HCT116 (cell line): ENCODE data around the gene ZNF207. TPM values are rescaled to one million over a fixed set of nuclear protein-coding genes. Genes with fewer than 3 reads are reported as not detected.
"Not testable (repeated sequence)": the region's sequence is repeated elsewhere in the genome, so short reads cannot be mapped to it uniquely, and the experiment has no call there.

Experiments used
- ATAC-seq: fragments of 200-7000 bp; cut with Tn5 transposase; 2 replicates; pipeline ENCODE4 v1.9.1; 2020; ENCODE audit warnings: mild to moderate bottlenecking, moderate library complexity
- BruUV-seq: library from RNA; stranded (reverse); fragments of 400-500 nt; replicated peaks from 2 replicates; lab custom pipeline; 2021; lab: Mats Ljungman, UMichigan
- CTCF ChIA-PET: fragments of 300-600 bp; sonication (Branson Sonifier 250); formaldehyde crosslinking; loops from one replicate; lab custom pipeline; 2021; ENCODE audit warnings: antibody characterized with exemption; lab: Charles Lee
- POLR2A ChIA-PET: fragments of 300-600, 350-600 bp; sonication (Branson Sonifier 250); formaldehyde crosslinking; loops from one replicate; lab custom pipeline; 2021; ENCODE audit warnings: antibody characterized with exemption; lab: Charles Lee
- RAD21 ChIA-PET, 2 experiments: fragments of 300-600 bp; sonication (Branson Sonifier 250); formaldehyde crosslinking; loops; one replicate each; lab custom pipeline; 2023; ENCODE audit warnings: low total read pairs in 2 of 2; ENCODE audit not compliant: uncharacterized antibody in 2 of 2, unreplicated experiment in 2 of 2, low non-redundant PET in 1 of 2; lab: Charles Lee
- DNase-seq: peaks from one replicate; pipeline ENCODE4 v3.0.0-alpha.2; 2010; ENCODE audit warnings: low read depth, low spot score
- H2AFZ ChIP-seq: fragments of 200-600 bp; shearing (Covaris generic), sonication (generic); 2 replicates; pipeline ENCODE4 v1.6.1; 2017; ENCODE audit warnings: low read depth, mixed run types, mixed read lengths, antibody characterized with exemption, low read length; ENCODE audit not compliant: poor library complexity, severe bottlenecking
- H3K27ac ChIP-seq: 2 replicates; pipeline ENCODE4 v1.5.1; 2012; ENCODE audit warnings: low read depth, low read length
- H3K27me3 ChIP-seq: fragments of 200-600 bp; sonication (generic); 2 replicates; pipeline ENCODE4 v1.6.1; 2016; ENCODE audit warnings: mixed run types, low read length, mixed read lengths; ENCODE audit not compliant: insufficient read depth
- H3K36me3 ChIP-seq, 2 experiments: fragments of 200-500 bp in 1 of 2; fragments of 200-600 bp in 1 of 2; sonication (Bioruptor generic) in 1 of 2; sonication (generic) in 1 of 2; 2 replicates each; pipeline versions ENCODE4 v1.5.1 to v1.6.1; 2014 to 2016; ENCODE audit warnings: low read length in 2 of 2, inconsistent platforms in 1 of 2, mixed read lengths in 1 of 2, mixed run types in 1 of 2; ENCODE audit not compliant: insufficient read depth in 2 of 2, control insufficient read depth in 1 of 2
- H3K4me1 ChIP-seq, 2 experiments: fragments of 200-600 bp in 1 of 2; sonication (generic) in 1 of 2; 2 replicates each; pipeline versions ENCODE4 v1.5.1 to v1.6.1; 2012 to 2017; ENCODE audit warnings: low read length in 2 of 2, inconsistent platforms in 1 of 2, mild to moderate bottlenecking in 1 of 2, mixed read lengths in 1 of 2, mixed run types in 1 of 2, moderate library complexity in 1 of 2; ENCODE audit not compliant: insufficient read depth in 2 of 2, control insufficient read depth in 1 of 2
- H3K4me2 ChIP-seq: fragments of 200-600 bp; sonication (generic); 2 replicates; pipeline ENCODE4 v1.6.1; 2017; ENCODE audit warnings: mixed run types, low read length, mixed read lengths
- H3K4me3 ChIP-seq, 2 experiments: fragments of 200-600 bp in 1 of 2; sonication (generic) in 1 of 2; replicated peaks in 1 of 2; 2 replicates each; pipeline ENCODE4 v1.5.1; 2011 to 2016; ENCODE audit warnings: low read length in 2 of 2, control low read depth in 1 of 2, low read depth in 1 of 2, mild to moderate bottlenecking in 1 of 2, mixed read lengths in 1 of 2, mixed run types in 1 of 2
- H3K79me2 ChIP-seq: fragments of 200-600 bp; sonication (generic); 2 replicates; pipeline ENCODE4 v1.6.1; 2017; ENCODE audit warnings: mild to moderate bottlenecking, mixed run types, low read length, moderate library complexity, mixed read lengths; ENCODE audit not compliant: insufficient read depth
- H3K9ac ChIP-seq: fragments of 200-600 bp; sonication (generic); 2 replicates; pipeline ENCODE4 v1.6.1; 2016; ENCODE audit warnings: low read length, mixed read lengths
- H3K9me2 ChIP-seq: fragments of 200-600 bp; sonication (generic), shearing (Covaris generic); 2 replicates; pipeline ENCODE4 v1.6.1; 2017; ENCODE audit warnings: mixed run types, mild to moderate bottlenecking, moderate library complexity; ENCODE audit not compliant: insufficient read depth
- H3K9me3 ChIP-seq, 2 experiments: fragments of 200-500 bp in 1 of 2; fragments of 200-600 bp in 1 of 2; sonication (Bioruptor generic) in 1 of 2; sonication (generic) in 1 of 2; 2 replicates each; pipeline ENCODE4 v1.6.1; 2014 to 2017; ENCODE audit warnings: low read length in 2 of 2, mixed read lengths in 2 of 2, inconsistent platforms in 1 of 2, low read depth in 1 of 2, mild to moderate bottlenecking in 1 of 2, mixed run types in 1 of 2, moderate library complexity in 1 of 2; ENCODE audit not compliant: control insufficient read depth in 1 of 2, insufficient read depth in 1 of 2
- H4K20me1 ChIP-seq: fragments of 200-600 bp; sonication (generic), shearing (Covaris generic); 2 replicates; pipeline ENCODE4 v1.6.1; 2017; ENCODE audit warnings: mixed run types, mild to moderate bottlenecking, moderate library complexity; ENCODE audit not compliant: insufficient read depth
- ATF3 ChIP-seq: IDR thresholded peaks from 2 replicates; pipeline ENCODE4 v1.6.1; 2012
- CEBPB ChIP-seq: IDR thresholded peaks from 2 replicates; pipeline ENCODE4 v1.6.1; 2012; ENCODE audit warnings: low read depth
- EZH2 ChIP-seq: fragments of 200-600 bp; sonication (generic); IDR thresholded peaks from 2 replicates; pipeline ENCODE4 v1.6.1; 2017; ENCODE audit warnings: antibody characterized with exemption, mixed run types
- FOSL1 ChIP-seq: IDR thresholded peaks from 2 replicates; pipeline ENCODE4 v1.6.1; 2012; ENCODE audit warnings: low read depth
- MAX ChIP-seq: IDR thresholded peaks from 2 replicates; pipeline ENCODE4 v1.6.1; 2012
- POLR2A ChIP-seq: IDR thresholded peaks from 2 replicates; pipeline ENCODE4 v1.7.0; 2011; ENCODE audit warnings: borderline replicate concordance; ENCODE audit not compliant: insufficient read depth, insufficient read length; ENCODE audit errors: extremely low read depth
- POLR2AphosphoS5 ChIP-seq: IDR thresholded peaks from 2 replicates; pipeline ENCODE4 v1.6.1; 2011; ENCODE audit warnings: mild to moderate bottlenecking, low read depth, low read length, moderate library complexity
- RAD21 ChIP-seq: IDR thresholded peaks from 2 replicates; pipeline ENCODE4 v1.6.1; 2012; ENCODE audit warnings: low read depth, mild to moderate bottlenecking
- REST ChIP-seq: IDR thresholded peaks from 2 replicates; pipeline ENCODE4 v1.6.1; 2012; ENCODE audit warnings: low read depth
- SIN3A ChIP-seq: IDR thresholded peaks from 2 replicates; pipeline ENCODE4 v1.6.1; 2012; ENCODE audit warnings: low read depth
- YY1 ChIP-seq: IDR thresholded peaks from 2 replicates; pipeline ENCODE4 v1.6.1; 2011; ENCODE audit warnings: low read length, low read depth, moderate library complexity, mild to moderate bottlenecking; ENCODE audit not compliant: insufficient replicate concordance; ENCODE audit errors: extremely low read depth
- intact Hi-C: fragments of 100-400 bp; cut with micrococcal nuclease; formaldehyde crosslinking; loops from 2 replicates; pipeline ENCODE4 v1.10.0; 2022
- total RNA-seq: library from RNA; stranded (reverse); gene quantifications from one replicate; pipeline ENCODE4 v1.2.1, GENCODE V29; 2021; ENCODE audit not compliant: unreplicated experiment

Gene ZNF207
- total RNA-seq, 1 experiment from 2014 or later: 181 TPM

- ChIA-PET POLR2A (no interaction called here), CTCF (no interaction called here), RAD21 (no interaction called here)
- Histone ChIP-seq H3K4me3 (no peak overlapping the region), H2AFZ (no peak overlapping the region), H3K27ac (no peak overlapping the region), H3K4me1 (no peaks in the 10 kb centered on the region), H3K27me3 (no peaks in the 10 kb centered on the region), H3K79me2 (no peaks in the 10 kb centered on the region), H3K9me2 (no peaks in the 10 kb centered on the region), H4K20me1 (no peaks in the 10 kb centered on the region), H3K4me2 (no peak overlapping the region), H3K9me3 (no peaks in the 10 kb centered on the region), H3K36me3 (no peaks in the 10 kb centered on the region), H3K9ac (no peak overlapping the region)
- TF ChIP-seq REST (no peak), EZH2 (no peak), RAD21 (no peak), POLR2AphosphoS5 (no peak), MAX (no peak), YY1 (no peak), FOSL1 (no peak), SIN3A (no peak), ATF3 (no peak), POLR2A (no peak), CEBPB (no peak)
- no peak for ATAC-seq
- DNase-seq: no peak
- BruUV-seq: no TSS peak
- intact Hi-C loops: loop anchor here (5.0 kb wide), 1 partner anchor 108 kb away; no protein-coding TSS in a partner anchor
These were observed 34.8 kb upstream of the ZNF207 start for GRCh38 chr17:32315171-32315570.

GRCh38 chr17:32316653-32317052, 33.3 kb upstream of the ZNF207 start:
- H2AFZ ChIP-seq, H3K79me2 ChIP-seq, H3K4me1 ChIP-seq, POLR2A ChIA-PET, H3K27me3 ChIP-seq, RAD21 ChIA-PET, H3K36me3 ChIP-seq, H3K4me2 ChIP-seq, ATAC-seq, H3K9ac ChIP-seq, H3K4me3 ChIP-seq, BruUV-seq, DNase-seq, H3K9me3 ChIP-seq, H4K20me1 ChIP-seq, H3K27ac ChIP-seq, H3K9me2 ChIP-seq: not testable (repeated sequence)
- CTCF ChIA-PET: interaction anchor here (1.4 kb wide), 1 partner anchor 64 kb away, joined by 4 read pairs; no protein-coding TSS in a partner anchor
- intact Hi-C loops: loop anchor here (5.0 kb wide), 1 partner anchor 109 kb away; no protein-coding TSS in a partner anchor
